ENCODE data around the gene DCAF5.
A peak's percentile ranks its signal among the peaks of the same experiment; 100 is the strongest.

The DCAF5 gene

DNA sequence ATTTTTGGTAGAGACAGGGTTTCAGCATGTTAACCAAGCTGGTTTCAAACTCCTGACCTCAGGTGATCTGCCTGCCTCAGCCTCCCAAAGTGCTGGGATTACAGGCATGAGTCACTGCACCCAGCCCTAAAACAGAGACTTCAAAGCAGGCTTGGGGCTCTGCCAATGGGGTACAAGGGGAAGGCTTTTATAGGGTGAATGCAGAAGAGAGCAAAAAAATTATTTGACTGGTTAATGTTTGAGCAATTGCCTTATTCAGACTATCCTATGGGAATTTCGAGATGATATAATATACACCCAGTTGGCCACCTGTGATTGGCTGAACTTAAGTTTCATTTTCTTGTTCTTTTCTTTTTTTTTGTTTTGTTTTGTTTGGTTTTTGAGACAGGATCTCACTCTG, 142.3 kb downstream of the DCAF5 start:
- Histone ChIP-seq H3K36me3 (replicated peaks in 1 of 2; ENCODE audit: control insufficient read depth in 2 of 2, insufficient read depth in 2 of 2, low read length in 2 of 2) (no peaks in the 10 kb centered on the region), H4K91ac (ENCODE audit: low read depth, low read length, poor library complexity) (no peak overlapping the region), H2BK12ac (ENCODE audit: low read length) (no peak overlapping the region), H3K4me1 (ENCODE audit: control insufficient read depth in 2 of 2, insufficient read depth in 1 of 2, low read depth in 1 of 2, low read length in 2 of 2) (peaks cover 6 to 7% of the 10 kb centered on the region in 2 donors), H3K4me3 (ENCODE audit: low read length in 2 of 2) (no peak overlapping the region), H2BK120ac (ENCODE audit: low read depth, low read length) (no peak overlapping the region), H4K8ac (ENCODE audit: low read depth, low read length) (no peak overlapping the region), H3K4me2 (ENCODE audit: insufficient read depth, low read length, poor library complexity, severe bottlenecking) (no peak overlapping the region), H2BK15ac (ENCODE audit: low read length) (no peak overlapping the region), H3K79me1 (ENCODE audit: low read depth, low read length) (no peaks in the 10 kb centered on the region), H3K18ac (ENCODE audit: low read length) (no peak overlapping the region), H3K27me3 (ENCODE audit: control insufficient read depth in 3 of 3, insufficient read depth in 3 of 3, low read depth in 1 of 3, low read length in 3 of 3) (no peaks in the 10 kb centered on the region), H3K9me3 (replicated peaks in 1 of 2; ENCODE audit: control insufficient read depth in 2 of 2, insufficient read depth in 1 of 2, low read depth in 1 of 2, low read length in 2 of 2) (no peaks in the 10 kb centered on the region), H3K14ac (ENCODE audit: low read length) (no peak overlapping the region), H2AFZ (ENCODE audit: low read length) (no peak overlapping the region), H2BK5ac (ENCODE audit: low read length) (no peak overlapping the region), H3K9ac (ENCODE audit: low read depth, low read length, poor library complexity) (no peak overlapping the region), H3K23ac (ENCODE audit: low read depth, low read length, poor library complexity) (no peak overlapping the region), H2AK5ac (ENCODE audit: low read depth, low read length) (no peak overlapping the region), H3K4ac (ENCODE audit: low read length) (no peak overlapping the region), H3K27ac (replicated peaks; ENCODE audit: low read length) (no peak overlapping the region)
- WGBS, 2 donors (ENCODE audit: extremely low coverage in 2 of 2, insufficient read length in 2 of 2, insufficient replicate concordance in 1 of 2): no CpG with 5 or more reads among the region's 1 CpG
- DNase-seq (ENCODE audit: low spot score): no peak

- no peaks in the 10 kb centered on the region for H3K9me3 ChIP-seq (replicated peaks in 1 of 2; ENCODE audit: control insufficient read depth in 2 of 2, insufficient read depth in 1 of 2, low read depth in 1 of 2, low read length in 2 of 2)
- H4K8ac ChIP-seq (ENCODE audit: low read depth, low read length): no peak overlapping the region
- WGBS, 2 donors (ENCODE audit: extremely low coverage in 2 of 2, insufficient read length in 2 of 2, insufficient replicate concordance in 1 of 2): no CpG with 5 or more reads among the region's 1 CpG
Measured at GRCh38 chr14:69008421-69008884, 144.5 kb downstream of the DCAF5 start.

GRCh38 chr14:69006346-69006745, 146.6 kb downstream of the DCAF5 start:
- no peaks in the 10 kb centered on the region for H3K27me3 ChIP-seq (ENCODE audit: control insufficient read depth in 3 of 3, insufficient read depth in 3 of 3, low read depth in 1 of 3, low read length in 3 of 3)
- H3K9me3 ChIP-seq (replicated peaks in 1 of 2; ENCODE audit: control insufficient read depth in 2 of 2, insufficient read depth in 1 of 2, low read depth in 1 of 2, low read length in 2 of 2): no peaks in the 10 kb centered on the region
- H2BK120ac ChIP-seq (ENCODE audit: low read depth, low read length): no peak overlapping the region
- peak overlapping the region; percentile 9 for H2BK15ac ChIP-seq (ENCODE audit: low read length)
- H2AK5ac ChIP-seq (ENCODE audit: low read depth, low read length): no peak overlapping the region
- H3K4me2 ChIP-seq (ENCODE audit: insufficient read depth, low read length, poor library complexity, severe bottlenecking): no peak overlapping the region
- H2BK5ac ChIP-seq (ENCODE audit: low read length): no peak overlapping the region
- no peak overlapping the region for H3K23ac ChIP-seq (ENCODE audit: low read depth, low read length, poor library complexity)
- WGBS, 2 donors (ENCODE audit: extremely low coverage in 2 of 2, insufficient read length in 2 of 2, insufficient replicate concordance in 1 of 2): no CpG with 5 or more reads among the region's 5 CpGs
- no peak for DNase-seq (ENCODE audit: low spot score)
- H3K4me1 ChIP-seq (ENCODE audit: control insufficient read depth in 2 of 2, insufficient read depth in 1 of 2, low read depth in 1 of 2, low read length in 2 of 2): peaks cover 13 to 18% of the 10 kb centered on the region in 2 donors
- no peak overlapping the region for H3K18ac ChIP-seq (ENCODE audit: low read length)
- H3K36me3 ChIP-seq (replicated peaks in 1 of 2; ENCODE audit: control insufficient read depth in 2 of 2, insufficient read depth in 2 of 2, low read length in 2 of 2): no peaks in the 10 kb centered on the region
- H3K27ac ChIP-seq (replicated peaks; ENCODE audit: low read length): no peak overlapping the region
- peak overlapping the region; percentile 64 for H2AFZ ChIP-seq (ENCODE audit: low read length)
- H3K4me3 ChIP-seq (ENCODE audit: low read length in 2 of 2): no peak overlapping the region
- no peak overlapping the region for H4K8ac ChIP-seq (ENCODE audit: low read depth, low read length)
- no peak overlapping the region for H3K4ac ChIP-seq (ENCODE audit: low read length)
- peak overlapping the region; percentile 44 for H2BK12ac ChIP-seq (ENCODE audit: low read length)
- no peaks in the 10 kb centered on the region for H3K79me1 ChIP-seq (ENCODE audit: low read depth, low read length)
- H4K91ac ChIP-seq (ENCODE audit: low read depth, low read length, poor library complexity): no peak overlapping the region
- H3K9ac ChIP-seq (ENCODE audit: low read depth, low read length, poor library complexity): no peak overlapping the region
- no peak overlapping the region for H3K14ac ChIP-seq (ENCODE audit: low read length)

More at GRCh38 chr14:69008421-69008884, 144.5 kb downstream of the DCAF5 start:
- H4K91ac ChIP-seq (ENCODE audit: low read depth, low read length, poor library complexity): no peak overlapping the region
- no peaks in the 10 kb centered on the region for H3K27me3 ChIP-seq (ENCODE audit: control insufficient read depth in 3 of 3, insufficient read depth in 3 of 3, low read depth in 1 of 3, low read length in 3 of 3)
- no peak overlapping the region for H2BK12ac ChIP-seq (ENCODE audit: low read length)
- no peak overlapping the region for H2AK5ac ChIP-seq (ENCODE audit: low read depth, low read length)
- no peak overlapping the region for H2BK15ac ChIP-seq (ENCODE audit: low read length)
- H3K9ac ChIP-seq (ENCODE audit: low read depth, low read length, poor library complexity): no peak overlapping the region
- no peak overlapping the region for H3K27ac ChIP-seq (replicated peaks; ENCODE audit: low read length)
- no peaks in the 10 kb centered on the region for H3K79me1 ChIP-seq (ENCODE audit: low read depth, low read length)
- peaks cover 13 to 18% of the 10 kb centered on the region in 2 donors for H3K4me1 ChIP-seq (ENCODE audit: control insufficient read depth in 2 of 2, insufficient read depth in 1 of 2, low read depth in 1 of 2, low read length in 2 of 2)
- no peak overlapping the region for H3K18ac ChIP-seq (ENCODE audit: low read length)
- no peak overlapping the region for H3K14ac ChIP-seq (ENCODE audit: low read length)
- H2BK5ac ChIP-seq (ENCODE audit: low read length): no peak overlapping the region
- no peak overlapping the region for H3K4me2 ChIP-seq (ENCODE audit: insufficient read depth, low read length, poor library complexity, severe bottlenecking)
- no peak overlapping the region for H3K4ac ChIP-seq (ENCODE audit: low read length)
- DNase-seq (ENCODE audit: low spot score): no peak
- H2BK120ac ChIP-seq (ENCODE audit: low read depth, low read length): no peak overlapping the region
- no peak overlapping the region for H3K23ac ChIP-seq (ENCODE audit: low read depth, low read length, poor library complexity)
- H3K4me3 ChIP-seq (ENCODE audit: low read length in 2 of 2): no peak overlapping the region
- H3K36me3 ChIP-seq (replicated peaks in 1 of 2; ENCODE audit: control insufficient read depth in 2 of 2, insufficient read depth in 2 of 2, low read length in 2 of 2): no peaks in the 10 kb centered on the region
- no peak overlapping the region for H2AFZ ChIP-seq (ENCODE audit: low read length)

DNA sequence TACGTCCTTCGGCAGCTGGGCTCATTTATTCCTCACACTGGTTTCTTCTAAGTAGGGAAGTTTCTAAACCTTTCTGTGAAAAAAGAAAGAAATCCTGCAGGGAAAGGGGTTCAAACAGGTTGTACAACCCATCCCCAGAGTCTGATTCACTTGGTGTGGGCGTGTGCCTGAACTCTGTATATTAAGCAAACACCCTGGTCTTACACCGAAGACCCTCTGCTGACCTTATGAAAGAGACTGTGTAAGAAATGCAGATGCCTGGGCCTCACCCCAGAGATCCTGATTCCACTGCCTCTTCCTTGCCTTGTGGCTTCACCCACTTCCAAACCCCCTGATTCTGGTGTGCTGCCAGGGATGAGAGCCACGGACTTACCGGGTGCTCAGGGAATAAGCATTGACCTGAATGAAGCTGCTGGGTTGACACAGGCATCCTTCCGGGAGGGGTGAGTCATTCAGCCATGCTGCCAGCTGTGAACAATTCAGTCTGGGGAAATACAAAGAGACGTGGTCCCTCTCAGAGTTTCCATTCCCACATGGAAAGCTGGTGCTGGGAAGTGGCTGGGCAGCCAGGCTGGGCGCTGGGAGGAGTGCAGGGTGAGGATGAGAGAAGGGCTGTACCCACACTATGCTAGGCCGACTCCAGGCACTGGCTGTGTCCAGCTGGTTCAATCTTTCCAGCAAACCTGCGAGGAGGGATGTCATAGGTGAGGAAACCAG, 147.3 kb downstream of the DCAF5 start:
- Histone ChIP-seq H3K27me3 (ENCODE audit: control insufficient read depth in 3 of 3, insufficient read depth in 3 of 3, low read depth in 1 of 3, low read length in 3 of 3) (no peaks in the 10 kb centered on the region), H2BK120ac (ENCODE audit: low read depth, low read length) (no peak overlapping the region), H2AFZ (ENCODE audit: low read length) (peak overlapping the region; percentile 64), H3K4me2 (ENCODE audit: insufficient read depth, low read length, poor library complexity, severe bottlenecking) (no peak overlapping the region), H2BK5ac (ENCODE audit: low read length) (no peak overlapping the region), H3K9ac (ENCODE audit: low read depth, low read length, poor library complexity) (no peak overlapping the region), H3K14ac (ENCODE audit: low read length) (no peak overlapping the region), H3K4me3 (ENCODE audit: low read length in 2 of 2) (no peak overlapping the region), H2AK5ac (ENCODE audit: low read depth, low read length) (no peak overlapping the region), H3K4me1 (ENCODE audit: control insufficient read depth in 2 of 2, insufficient read depth in 1 of 2, low read depth in 1 of 2, low read length in 2 of 2) (peaks cover 13 to 18% of the 10 kb centered on the region in 2 donors), H3K9me3 (replicated peaks in 1 of 2; ENCODE audit: control insufficient read depth in 2 of 2, insufficient read depth in 1 of 2, low read depth in 1 of 2, low read length in 2 of 2) (no peaks in the 10 kb centered on the region), H3K79me1 (ENCODE audit: low read depth, low read length) (no peaks in the 10 kb centered on the region), H2BK12ac (ENCODE audit: low read length) (no peak overlapping the region), H4K8ac (ENCODE audit: low read depth, low read length) (peak overlapping the region; percentile 1), H3K18ac (ENCODE audit: low read length) (no peak overlapping the region), H3K36me3 (replicated peaks in 1 of 2; ENCODE audit: control insufficient read depth in 2 of 2, insufficient read depth in 2 of 2, low read length in 2 of 2) (no peaks in the 10 kb centered on the region), H3K27ac (replicated peaks; ENCODE audit: low read length) (no peak overlapping the region), H2BK15ac (ENCODE audit: low read length) (peak overlapping the region; percentile 9), H3K4ac (ENCODE audit: low read length) (no peak overlapping the region), H4K91ac (ENCODE audit: low read depth, low read length, poor library complexity) (no peak overlapping the region), H3K23ac (ENCODE audit: low read depth, low read length, poor library complexity) (no peak overlapping the region)
- WGBS, 2 donors (ENCODE audit: extremely low coverage in 2 of 2, insufficient read length in 2 of 2, insufficient replicate concordance in 1 of 2): no CpG with 5 or more reads among the region's 11 CpGs
- peak; percentile 29 for DNase-seq (ENCODE audit: low spot score)

All from neuronal stem cell (in vitro differentiated cells).